ENCODE data around the gene PPP1R8.
"Not testable (repeated sequence)": the region's sequence is repeated elsewhere in the genome, so short reads cannot be mapped to it uniquely, and the experiment has no call there.

PPP1R8 gene

GRCh38 chr1:27830621-27831440 lies at the start of gene PPP1R8:
Gene PPP1R8 (plus strand): TSS chr1:27830782. CDS start chr1:27830836, 54 bp downstream.
- no peaks in the 10 kb centered on the region; the same call in 1 of the 2 replicates for H3K36me3 ChIP-seq (ENCODE audit: insufficient read depth, low read length)
- peak within 1 kb of the TSS; percentile 99 for H3K9ac ChIP-seq (ENCODE audit: low read depth, low read length)
- H3K9me3 ChIP-seq (ENCODE audit: control insufficient read depth, insufficient read depth, low read length) = no peaks in the 10 kb centered on the region
- peaks cover 13% of the 10 kb centered on the region for H3K4me1 ChIP-seq (ENCODE audit: insufficient read depth, low read length)

GRCh38 chr1:27782950-27783349 lies 47.6 kb upstream of the PPP1R8 start:
- no peaks in the 10 kb centered on the region for H3K9me3 ChIP-seq (ENCODE audit: control insufficient read depth, insufficient read depth, low read length)
- H3K4me1 ChIP-seq (ENCODE audit: insufficient read depth, low read length) = no peaks in the 10 kb centered on the region; the same call in 1 of the 2 replicates
- no peak overlapping the region for H3K9ac ChIP-seq (ENCODE audit: low read depth, low read length)
- no peaks in the 10 kb centered on the region for H3K36me3 ChIP-seq (ENCODE audit: insufficient read depth, low read length)

- H3K9ac ChIP-seq (ENCODE audit: low read depth, low read length) = no peak overlapping the region
- no peaks in the 10 kb centered on the region; the same call in 1 of the 2 replicates for H3K4me1 ChIP-seq (ENCODE audit: insufficient read depth, low read length)
- no peaks in the 10 kb centered on the region for H3K36me3 ChIP-seq (ENCODE audit: insufficient read depth, low read length)
Observed at GRCh38 chr1:27784700-27785099, 45.9 kb upstream of the PPP1R8 start.

DNA sequence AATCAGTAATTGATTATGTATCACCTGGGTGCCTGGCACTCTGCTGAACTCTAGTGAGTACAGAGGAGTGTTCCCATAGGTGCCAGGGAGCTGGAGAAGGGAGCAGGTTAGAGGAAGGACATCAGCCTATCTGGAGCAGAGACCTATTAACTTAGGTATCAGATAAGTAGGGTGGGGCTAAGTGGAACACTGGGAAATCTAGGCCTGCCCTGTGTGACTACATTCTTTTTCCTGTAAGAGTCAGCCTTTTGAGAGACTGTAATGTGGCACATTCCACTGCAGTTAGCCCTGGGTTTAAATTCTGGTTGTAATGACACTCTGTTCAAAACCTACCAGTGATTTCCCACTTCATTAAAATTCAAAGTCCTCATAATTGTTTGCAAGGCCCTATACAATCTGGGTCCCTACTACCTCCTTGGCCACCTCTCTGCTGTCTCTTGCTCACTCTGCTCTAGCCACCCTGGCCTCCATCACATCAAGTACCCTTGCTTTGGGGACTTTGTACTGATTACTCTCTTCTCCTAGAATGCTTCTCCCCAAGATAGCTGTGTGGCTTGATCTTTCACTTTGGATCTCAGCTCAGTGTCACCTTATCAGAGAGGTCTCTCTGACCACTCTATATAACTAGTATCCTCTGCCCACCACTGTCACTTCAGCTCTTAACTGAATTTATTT lies 44.7 kb upstream of the PPP1R8 start:
- no peaks in the 10 kb centered on the region; the same call in 1 of the 2 replicates for H3K4me1 ChIP-seq (ENCODE audit: insufficient read depth, low read length)

More at GRCh38 chr1:27784700-27785099, 45.9 kb upstream of the PPP1R8 start:
- H3K9me3 ChIP-seq (ENCODE audit: control insufficient read depth, insufficient read depth, low read length) = no peaks in the 10 kb centered on the region

DNA sequence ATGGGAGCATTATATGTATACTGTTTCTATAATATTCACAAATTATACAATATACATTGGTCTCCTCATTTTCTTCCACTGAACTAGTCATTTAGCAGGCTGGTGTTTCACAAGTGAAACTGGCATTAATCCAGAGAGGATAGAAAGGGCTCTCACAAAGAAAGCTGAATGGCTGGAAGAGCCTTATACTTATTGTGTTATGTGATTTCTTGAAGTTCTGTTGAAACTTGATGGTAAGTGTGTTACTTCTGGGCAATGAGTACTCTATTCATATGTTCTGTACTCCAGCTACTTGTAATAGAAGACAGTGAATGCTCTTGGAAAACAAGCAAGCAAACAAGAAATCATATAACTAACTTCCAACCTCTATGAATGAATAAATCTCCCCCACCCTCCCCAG lies 42.7 kb upstream of the PPP1R8 start:
- no peaks in the 10 kb centered on the region for H3K36me3 ChIP-seq (ENCODE audit: insufficient read depth, low read length)
- H3K9ac ChIP-seq (ENCODE audit: low read depth, low read length) = no peak overlapping the region
- H3K9me3 ChIP-seq (ENCODE audit: control insufficient read depth, insufficient read depth, low read length) = no peaks in the 10 kb centered on the region
- H3K4me1 ChIP-seq (ENCODE audit: insufficient read depth, low read length) = no peaks in the 10 kb centered on the region; the same call in 1 of the 2 replicates

More for the DNA sequence above, 44.7 kb upstream of the PPP1R8 start:
- H3K9ac ChIP-seq (ENCODE audit: low read depth, low read length) = no peak overlapping the region
- no peaks in the 10 kb centered on the region for H3K36me3 ChIP-seq (ENCODE audit: insufficient read depth, low read length)
- H3K9me3 ChIP-seq (ENCODE audit: control insufficient read depth, insufficient read depth, low read length) = no peaks in the 10 kb centered on the region

DNA sequence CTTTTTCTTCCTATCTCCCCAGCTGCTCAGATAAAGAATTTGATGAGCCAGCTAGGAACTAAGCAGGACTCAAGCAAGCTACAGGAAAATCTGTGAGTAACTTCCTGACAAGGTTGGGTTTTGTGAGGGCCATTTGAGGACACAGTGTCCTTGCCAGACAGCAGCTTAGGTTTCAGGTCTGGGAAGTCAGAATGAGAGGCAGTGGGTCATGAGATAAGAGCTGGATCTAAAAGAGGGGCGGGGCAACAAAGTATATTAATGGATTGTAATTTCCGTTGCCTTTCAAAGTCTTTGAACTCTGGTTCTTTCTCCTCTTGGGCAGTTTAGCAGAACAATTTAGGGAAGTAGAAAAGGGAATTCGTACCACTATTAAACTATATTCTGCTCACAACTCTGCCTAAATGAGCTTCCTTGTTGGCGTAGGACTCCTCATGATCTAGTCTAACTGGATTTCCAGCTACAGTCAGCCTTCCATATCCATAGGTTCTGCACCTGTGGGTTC lies 41.0 kb upstream of the PPP1R8 start:
- Histone ChIP-seq H3K9me3 (ENCODE audit: control insufficient read depth, insufficient read depth, low read length) (no peaks in the 10 kb centered on the region), H3K4me1 (ENCODE audit: insufficient read depth, low read length) (no peaks in the 10 kb centered on the region; the same call in 1 of the 2 replicates), H3K36me3 (ENCODE audit: insufficient read depth, low read length) (no peaks in the 10 kb centered on the region), H3K9ac (ENCODE audit: low read depth, low read length) (no peak overlapping the region)

- H3K36me3 ChIP-seq (ENCODE audit: insufficient read depth, low read length); H3K9me3 ChIP-seq (ENCODE audit: control insufficient read depth, insufficient read depth, low read length); H3K4me1 ChIP-seq (ENCODE audit: insufficient read depth, low read length); H3K9ac ChIP-seq (ENCODE audit: low read depth, low read length): not testable (repeated sequence)
Observed at GRCh38 chr1:27790270-27790669, 40.3 kb upstream of the PPP1R8 start.

GRCh38 chr1:27795601-27796000 lies 35.0 kb upstream of the PPP1R8 start:
- Histone ChIP-seq H3K36me3 (ENCODE audit: insufficient read depth, low read length) (no peaks in the 10 kb centered on the region), H3K9me3 (ENCODE audit: control insufficient read depth, insufficient read depth, low read length) (no peaks in the 10 kb centered on the region)

DNA sequence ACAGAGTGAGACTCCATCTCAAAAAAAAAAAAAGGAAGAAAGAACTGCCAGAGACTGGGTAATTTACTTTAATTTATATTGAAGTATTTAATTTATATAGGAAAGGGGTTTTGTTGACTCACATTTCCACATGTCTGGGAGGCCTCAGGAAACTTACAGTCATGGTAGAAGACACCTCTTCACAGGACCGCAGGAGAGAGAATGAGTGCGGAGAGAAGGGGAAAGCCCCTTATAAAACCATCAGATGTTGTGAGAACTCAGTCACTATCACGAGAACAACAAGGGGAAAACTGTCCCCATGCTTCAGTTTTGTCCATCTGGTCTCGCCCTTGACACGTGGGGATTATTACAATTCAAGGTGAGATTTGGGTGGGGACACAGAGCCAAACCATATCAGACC lies 25.8 kb upstream of the PPP1R8 start:
- Histone ChIP-seq H3K4me1 (ENCODE audit: insufficient read depth, low read length) (peaks cover 4% of the 10 kb centered on the region; the same call in 1 of the 2 replicates), H3K36me3 (ENCODE audit: insufficient read depth, low read length) (no peaks in the 10 kb centered on the region), H3K9me3 (ENCODE audit: control insufficient read depth, insufficient read depth, low read length) (no peaks in the 10 kb centered on the region), H3K9ac (ENCODE audit: low read depth, low read length) (no peak overlapping the region)

More at GRCh38 chr1:27795601-27796000, 35.0 kb upstream of the PPP1R8 start:
- Histone ChIP-seq H3K9ac (ENCODE audit: low read depth, low read length) (no peak overlapping the region), H3K4me1 (ENCODE audit: insufficient read depth, low read length) (no peaks in the 10 kb centered on the region)

DNA sequence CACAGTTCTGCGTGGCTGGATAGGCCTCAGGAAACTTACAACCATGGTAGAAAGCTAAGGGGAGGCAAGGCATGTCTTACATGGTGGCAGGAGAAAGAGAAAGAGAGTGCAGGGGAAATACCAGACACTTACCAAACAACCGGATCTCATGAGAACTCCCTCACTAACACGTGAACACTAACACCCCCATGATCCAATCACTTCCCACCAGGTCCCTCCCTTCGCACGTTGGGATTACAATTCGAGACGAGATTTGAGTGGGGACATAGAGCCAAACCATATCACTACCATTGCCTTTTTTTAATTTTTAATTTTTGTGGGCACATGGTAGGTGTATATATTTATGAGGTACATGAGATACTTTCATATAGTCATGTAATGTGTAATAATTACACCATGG lies 23.8 kb upstream of the PPP1R8 start:
- Histone ChIP-seq H3K4me1 (ENCODE audit: insufficient read depth, low read length) (peaks cover 4% of the 10 kb centered on the region; the same call in 1 of the 2 replicates), H3K9me3 (ENCODE audit: control insufficient read depth, insufficient read depth, low read length) (no peaks in the 10 kb centered on the region), H3K36me3 (ENCODE audit: insufficient read depth, low read length) (no peaks in the 10 kb centered on the region), H3K9ac (ENCODE audit: low read depth, low read length) (no peak overlapping the region)

DNA sequence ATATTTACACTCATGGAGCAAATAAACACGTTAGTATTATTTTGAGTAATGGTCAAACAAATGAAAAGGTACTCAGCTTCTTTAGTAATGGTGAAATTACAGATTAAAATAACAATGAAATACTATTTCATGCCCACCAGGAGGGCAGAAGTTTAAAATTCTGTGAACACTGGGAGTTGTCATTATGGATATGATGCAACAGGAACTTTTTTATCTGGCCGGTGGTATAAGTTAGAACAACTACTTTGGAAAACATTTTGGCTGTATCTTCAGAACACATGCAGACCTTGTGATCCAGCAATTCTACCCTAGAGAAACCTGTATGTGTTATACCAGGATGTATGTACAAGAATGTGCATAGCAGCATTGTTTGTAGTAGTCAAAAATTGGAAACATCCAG lies 23.2 kb upstream of the PPP1R8 start:
- peaks cover 4% of the 10 kb centered on the region; the same call in 1 of the 2 replicates for H3K4me1 ChIP-seq (ENCODE audit: insufficient read depth, low read length)
- no peak overlapping the region for H3K9ac ChIP-seq (ENCODE audit: low read depth, low read length)
- H3K36me3 ChIP-seq (ENCODE audit: insufficient read depth, low read length) = no peaks in the 10 kb centered on the region
- H3K9me3 ChIP-seq (ENCODE audit: control insufficient read depth, insufficient read depth, low read length) = no peaks in the 10 kb centered on the region

- H3K36me3 ChIP-seq (ENCODE audit: insufficient read depth, low read length) = not testable (repeated sequence)
Observed at GRCh38 chr1:27808131-27808530, 22.5 kb upstream of the PPP1R8 start.

GRCh38 chr1:27809883-27810282 lies 20.7 kb upstream of the PPP1R8 start:
- Histone ChIP-seq H3K9me3 (ENCODE audit: control insufficient read depth, insufficient read depth, low read length) (no peaks in the 10 kb centered on the region), H3K4me1 (ENCODE audit: insufficient read depth, low read length) (peaks cover 4% of the 10 kb centered on the region; the same call in 1 of the 2 replicates), H3K36me3 (ENCODE audit: insufficient read depth, low read length) (no peaks in the 10 kb centered on the region), H3K9ac (ENCODE audit: low read depth, low read length) (no peak overlapping the region)

More at GRCh38 chr1:27808131-27808530, 22.5 kb upstream of the PPP1R8 start:
- H3K9ac ChIP-seq (ENCODE audit: low read depth, low read length); H3K9me3 ChIP-seq (ENCODE audit: control insufficient read depth, insufficient read depth, low read length); H3K4me1 ChIP-seq (ENCODE audit: insufficient read depth, low read length): not testable (repeated sequence)

GRCh38 chr1:27811741-27812500 lies 18.7 kb upstream of the PPP1R8 start:
- Histone ChIP-seq H3K4me1 (ENCODE audit: insufficient read depth, low read length) (peaks cover 4% of the 10 kb centered on the region; the same call in 1 of the 2 replicates), H3K9ac (ENCODE audit: low read depth, low read length) (no peak overlapping the region), H3K9me3 (ENCODE audit: control insufficient read depth, insufficient read depth, low read length) (no peaks in the 10 kb centered on the region), H3K36me3 (ENCODE audit: insufficient read depth, low read length) (no peaks in the 10 kb centered on the region)
